Tibial artery (tissue), 4 donors: ENCODE data around the gene MAP1LC3B2.

Experiments used
- DNase-seq, 2 donors: peaks; one replicate each; pipeline ENCODE4 v3.0.0-alpha.2; 2019
- H3K27ac ChIP-seq, 2 donors: fragments of 200-600 bp; sonication (generic) in 1 of 2; 1 replicate in 1 of 2; 2 replicates in 1 of 2; pipeline ENCODE4 v1.5.1; 2018 to 2019; ENCODE audit warnings: mild to moderate bottlenecking in 1 of 2
- H3K27me3 ChIP-seq, 2 donors: fragments of 200-600 bp; sonication (generic) in 1 of 2; one replicate each; pipeline versions ENCODE4 v1.5.1 to v1.6.0; 2016 to 2019
- H3K36me3 ChIP-seq, 3 donors: fragments of 200-600 bp; sonication (generic) in 2 of 3; one replicate each; pipeline ENCODE4 v1.5.1; 2016 to 2019; ENCODE audit warnings: mild to moderate bottlenecking in 2 of 3
- H3K4me1 ChIP-seq, 4 donors: fragments of 200-600 bp; sonication (generic) in 2 of 4; 1 replicate in 3 of 4; 2 replicates in 1 of 4; pipeline ENCODE4 v1.5.1; 2016 to 2019
- H3K4me3 ChIP-seq, 2 donors: fragments of 200-600 bp; sonication (generic) in 1 of 2; 1 replicate in 1 of 2; 2 replicates in 1 of 2; pipeline ENCODE4 v1.5.1; 2018 to 2019; ENCODE audit warnings: mild to moderate bottlenecking in 2 of 2
- H3K9me3 ChIP-seq, 3 donors: fragments of 200-600 bp; sonication (generic) in 1 of 3; one replicate each; pipeline ENCODE4 v1.5.1; 2016 to 2019
- CTCF ChIP-seq, 2 experiments: fragments of 200-600 bp in 1 of 2; fragments of 450-650 bp in 1 of 2; IDR thresholded peaks; one replicate each; pipeline ENCODE4 v1.5.1; 2017 to 2019; ENCODE audit warnings: antibody characterized with exemption in 2 of 2, mild to moderate bottlenecking in 1 of 2, moderate library complexity in 1 of 2
- intact Hi-C: fragments of 100-400 bp; cut with DNase I; formaldehyde crosslinking; loops from one replicate; pipeline ENCODE4 v1.15.0; 2023; ENCODE audit warnings: low total_unique reads

The MAP1LC3B2 gene

GRCh38 chr12:116552773-116553373 lies 6.3 kb upstream of the MAP1LC3B2 start:
- H3K36me3 ChIP-seq: no peaks in the 10 kb centered on the region
- intact Hi-C loops: no loop called here
- no peak for DNase-seq

GRCh38 chr12:116556356-116556952 lies 2.7 kb upstream of the MAP1LC3B2 start:
- TF ChIP-seq CTCF (IDR thresholded peaks at IDR 0.05): no peak
- no peaks in the 10 kb centered on the region for H3K9me3 ChIP-seq
- H3K4me3 ChIP-seq: no peak overlapping the region
- no peak for DNase-seq
- peaks cover 0 to 14% (median 0%) of the 10 kb centered on the region in 4 donors for H3K4me1 ChIP-seq
- H3K36me3 ChIP-seq: no peaks in the 10 kb centered on the region
- intact Hi-C loops: no loop called here
- no peaks in the 10 kb centered on the region for H3K27me3 ChIP-seq
- no peak overlapping the region for H3K27ac ChIP-seq

More at GRCh38 chr12:116552773-116553373, 6.3 kb upstream of the MAP1LC3B2 start:
- TF ChIP-seq CTCF (IDR thresholded peaks at IDR 0.05): no peak
- Histone ChIP-seq H3K27me3 (no peaks in the 10 kb centered on the region), H3K4me3 (no peak overlapping the region), H3K27ac (no peak overlapping the region), H3K4me1 (peaks cover 0 to 9% (median 3%) of the 10 kb centered on the region in 4 donors), H3K9me3 (no peaks in the 10 kb centered on the region)

- TF ChIP-seq CTCF (IDR thresholded peaks at IDR 0.05): no peak
- intact Hi-C loops: no loop called here
- Histone ChIP-seq H3K36me3 (no peaks in the 10 kb centered on the region), H3K27ac (no peak overlapping the region), H3K4me1 (peaks cover 0 to 14% (median 0%) of the 10 kb centered on the region in 4 donors), H3K4me3 (no peak overlapping the region), H3K9me3 (no peaks in the 10 kb centered on the region), H3K27me3 (no peaks in the 10 kb centered on the region)
- DNase-seq: no peak
Observed at GRCh38 chr12:116556964-116557698, 2.0 kb upstream of the MAP1LC3B2 start.

- no peak for DNase-seq
- Histone ChIP-seq H3K4me1 (peaks cover 0 to 14% (median 0%) of the 10 kb centered on the region in 4 donors), H3K27ac (no peak overlapping the region), H3K27me3 (no peaks in the 10 kb centered on the region), H3K36me3 (no peaks in the 10 kb centered on the region), H3K9me3 (no peaks in the 10 kb centered on the region), H3K4me3 (no peak overlapping the region)
- no peak for TF ChIP-seq CTCF (IDR thresholded peaks at IDR 0.05)
- intact Hi-C loops: no loop called here
Observed at GRCh38 chr12:116558280-116559161, 660 bp upstream of the MAP1LC3B2 start.

- TF ChIP-seq CTCF (IDR thresholded peaks at IDR 0.05): no peak
- intact Hi-C loops: no loop called here
- H3K27ac ChIP-seq: no peak overlapping the region
Observed at GRCh38 chr12:116561181-116561821, 2.1 kb downstream of the MAP1LC3B2 start.

More at GRCh38 chr12:116561181-116561821, 2.1 kb downstream of the MAP1LC3B2 start:
- Histone ChIP-seq H3K36me3 (no peaks in the 10 kb centered on the region), H3K9me3 (no peaks in the 10 kb centered on the region), H3K4me3 (no peak overlapping the region), H3K4me1 (peaks cover 0 to 14% (median 0%) of the 10 kb centered on the region in 4 donors), H3K27me3 (no peaks in the 10 kb centered on the region)
- no peak for DNase-seq
